Choroid plexus epithelial cell (primary cell): ENCODE results near the gene BLOC1S4.

Experiments used
- DNase-seq: peaks from one replicate; pipeline ENCODE4 v3.0.0-alpha.2; 2010; ENCODE audit warnings: low read depth
- H3K4me3 ChIP-seq: 2 replicates; pipeline ENCODE4 v1.5.1; 2011; ENCODE audit warnings: low read depth, mild to moderate bottlenecking, control low read depth, low read length, moderate library complexity
- CTCF ChIP-seq: conservative IDR thresholded peaks from 2 replicates; pipeline ENCODE4 v1.5.1; 2011; ENCODE audit warnings: low read depth, mild to moderate bottlenecking, control low read depth, inconsistent platforms, low read length, moderate library complexity

BLOC1S4 gene

GRCh38 chr4:6727081-6727942 is 11.3 kb downstream of the BLOC1S4 start:
- DNase-seq: peak; percentile 59
- no peak for TF ChIP-seq CTCF
- peak overlapping the region; percentile 11 for H3K4me3 ChIP-seq

GRCh38 chr4:6727943-6728250 is 11.9 kb downstream of the BLOC1S4 start:
- peak; percentile 30 for DNase-seq
- no peak for TF ChIP-seq CTCF
- no peak overlapping the region for H3K4me3 ChIP-seq

- no peak overlapping the region for H3K4me3 ChIP-seq
- no peak for TF ChIP-seq CTCF
- no peak for DNase-seq
These were observed 12.5 kb downstream of the BLOC1S4 start for GRCh38 chr4:6728320-6729029.

GRCh38 chr4:6730603-6731317 is 14.8 kb downstream of the BLOC1S4 start:
- TF ChIP-seq CTCF: no peak
- DNase-seq: no peak
- no peak overlapping the region for H3K4me3 ChIP-seq

- no peak for DNase-seq
- H3K4me3 ChIP-seq: no peak overlapping the region
- no peak for TF ChIP-seq CTCF
These were observed 15.3 kb downstream of the BLOC1S4 start for GRCh38 chr4:6731318-6731675.

GRCh38 chr4:6731780-6732179 is 15.8 kb downstream of the BLOC1S4 start:
- DNase-seq: no peak
- TF ChIP-seq CTCF: no peak
- no peak overlapping the region for H3K4me3 ChIP-seq
